IMR-90 (cell line): Measurements from ENCODE around the gene GPR75. TPM values are rescaled to one million over a fixed set of nuclear protein-coding genes. Genes with fewer than 3 reads are reported as not detected.

Experiments used
- ATAC-seq: fragments of 200-7000 bp; cut with Tn5 transposase; 2 replicates; pipeline ENCODE4 v1.9.1; 2020; ENCODE audit warnings: low read depth, mild to moderate bottlenecking, moderate library complexity
- BruUV-seq: library from RNA; stranded (reverse); fragments of 400-500 nt; replicated peaks from 2 replicates; lab custom pipeline; 2021; lab: Mats Ljungman, UMichigan
- CTCF ChIA-PET: fragments of 300-600 bp; formaldehyde crosslinking; extraction: SDS; loops from one replicate; lab custom pipeline; 2021; ENCODE audit warnings: antibody characterized with exemption; lab: Yijun Ruan, JAX
- POLR2A ChIA-PET: fragments of 300-600 bp; sonication (Branson Sonifier 250); formaldehyde crosslinking; loops from one replicate; lab custom pipeline; 2022; ENCODE audit warnings: antibody characterized with exemption; ENCODE audit not compliant: unreplicated experiment; lab: Charles Lee
- DNase-seq: peaks from one replicate; pipeline ENCODE4 v3.0.0; 2013
- H2AFZ ChIP-seq: replicated peaks from 2 replicates; pipeline ENCODE3; 2013; ENCODE audit warnings: low read length, mild to moderate bottlenecking; ENCODE audit not compliant: poor library complexity
- H2AK5ac ChIP-seq: 2 replicates; pipeline ENCODE4 v1.6.1; 2013; ENCODE audit warnings: low read depth, low read length, inconsistent platforms
- H2AK9ac ChIP-seq: replicated peaks from 2 replicates; pipeline ENCODE3; 2013; ENCODE audit warnings: mild to moderate bottlenecking, low read depth, low read length, moderate library complexity; ENCODE audit not compliant: poor library complexity
- H2BK120ac ChIP-seq: 2 replicates; pipeline ENCODE4 v1.6.1; 2013; ENCODE audit warnings: low read depth, low read length, inconsistent platforms
- H2BK15ac ChIP-seq: 3 replicates; pipeline ENCODE4 v1.6.1; 2013; ENCODE audit warnings: low read depth, low read length, inconsistent platforms
- H2BK20ac ChIP-seq: 2 replicates; pipeline ENCODE4 v1.6.1; 2013; ENCODE audit warnings: low read depth, mild to moderate bottlenecking, inconsistent platforms, low read length, moderate library complexity
- H2BK5ac ChIP-seq: 2 replicates; pipeline ENCODE4 v1.6.1; 2013; ENCODE audit warnings: mild to moderate bottlenecking, low read depth, low read length, inconsistent platforms; ENCODE audit not compliant: poor library complexity, severe bottlenecking
- H3K14ac ChIP-seq: replicated peaks from 2 replicates; pipeline ENCODE4 v1.6.1; 2013; ENCODE audit warnings: low read depth, low read length, inconsistent platforms
- H3K18ac ChIP-seq: 2 replicates; pipeline ENCODE4 v1.6.1; 2013; ENCODE audit warnings: low read depth, low read length, control low read depth
- H3K23ac ChIP-seq: 2 replicates; pipeline ENCODE4 v1.6.1; 2013; ENCODE audit warnings: low read depth, low read length, inconsistent platforms
- H3K27ac ChIP-seq: 2 replicates; pipeline ENCODE4 v1.5.1; 2013; ENCODE audit warnings: mild to moderate bottlenecking, control low read depth, low read length; ENCODE audit not compliant: insufficient read depth
- H3K27me3 ChIP-seq: 2 replicates; pipeline ENCODE4 v1.6.1; 2013; ENCODE audit warnings: low read length; ENCODE audit not compliant: control insufficient read depth, insufficient read depth
- H3K36me3 ChIP-seq: 2 replicates; pipeline ENCODE4 v1.6.1; 2013; ENCODE audit warnings: low read length, mixed read lengths; ENCODE audit not compliant: control insufficient read depth, insufficient read depth
- H3K4ac ChIP-seq: 2 replicates; pipeline ENCODE4 v1.6.1; 2013; ENCODE audit warnings: low read depth, low read length, inconsistent platforms
- H3K4me1 ChIP-seq: 2 replicates; pipeline ENCODE4 v1.6.1; 2013; ENCODE audit warnings: low read length, mixed read lengths; ENCODE audit not compliant: control insufficient read depth, insufficient read depth
- H3K4me2 ChIP-seq: 2 replicates; pipeline ENCODE4 v1.6.1; 2013; ENCODE audit warnings: low read depth, mild to moderate bottlenecking, control low read depth, low read length, moderate library complexity
- H3K4me3 ChIP-seq: 2 replicates; pipeline ENCODE4 v1.5.1; 2013; ENCODE audit warnings: low read depth, mild to moderate bottlenecking, control low read depth, low read length, moderate library complexity; ENCODE audit not compliant: insufficient read depth
- H3K56ac ChIP-seq: 2 replicates; pipeline ENCODE4 v1.6.1; 2013; ENCODE audit warnings: low read length, inconsistent platforms; ENCODE audit not compliant: insufficient read depth; ENCODE audit errors: extremely low read depth
- H3K79me1 ChIP-seq, 2 experiments: 2 replicates each; pipeline ENCODE4 v1.6.1; 2013; ENCODE audit warnings: low read length in 2 of 2, inconsistent platforms in 1 of 2, low read depth in 1 of 2
- H3K9ac ChIP-seq: 2 replicates; pipeline ENCODE4 v1.6.1; 2013; ENCODE audit warnings: low read depth, low read length, control low read depth
- H3K9me1 ChIP-seq: 2 replicates; pipeline ENCODE4 v1.6.1; 2013; ENCODE audit warnings: low read length, inconsistent platforms; ENCODE audit not compliant: insufficient read depth
- H3K9me3 ChIP-seq: 2 replicates; pipeline ENCODE4 v1.6.1; 2013; ENCODE audit warnings: low read length; ENCODE audit not compliant: control insufficient read depth, insufficient read depth
- H4K20me1 ChIP-seq: 2 replicates; pipeline ENCODE4 v1.6.1; 2013; ENCODE audit warnings: low read length, inconsistent platforms; ENCODE audit not compliant: insufficient read depth
- H4K5ac ChIP-seq: 2 replicates; pipeline ENCODE4 v1.6.1; 2013; ENCODE audit warnings: mild to moderate bottlenecking, low read depth, low read length, control low read depth
- H4K8ac ChIP-seq, 2 experiments: 2 replicates each; pipeline ENCODE4 v1.6.1; 2013; ENCODE audit warnings: low read depth in 2 of 2, low read length in 2 of 2, control low read depth in 1 of 2, inconsistent platforms in 1 of 2
- H4K91ac ChIP-seq: 2 replicates; pipeline ENCODE4 v1.6.1; 2013; ENCODE audit warnings: low read depth, low read length, inconsistent platforms; ENCODE audit not compliant: insufficient read depth
- MAFK ChIP-seq: IDR thresholded peaks from 2 replicates; pipeline ENCODE4 v1.6.1; 2012; ENCODE audit warnings: low read depth, low read length, improper control_type of control experiment
- RFX5 ChIP-seq: IDR thresholded peaks from 2 replicates; pipeline ENCODE4 v1.8.0; 2012; ENCODE audit warnings: low read depth, mild to moderate bottlenecking, low read length, moderate library complexity
- WGBS, 2 experiments: methylation state at CpG; one replicate each; pipeline versions ENCODE4 v1.1.5 to v1.1.7; 2013; ENCODE audit warnings: missing lambda C conversion rate in 2 of 2; ENCODE audit not compliant: insufficient read length in 1 of 2; ENCODE audit errors: extremely low coverage in 2 of 2; 5-methylcytosine and 5-hydroxymethylcytosine counted together
- dilution Hi-C: fragments of 300-500 bp; cut with HindIII; formaldehyde crosslinking; loops from one replicate; pipeline ENCODE4 v1.14.3; 2018; ENCODE audit warnings: low sequenced_read_pairs; ENCODE audit not compliant: unreplicated experiment
- in situ Hi-C: fragments of 300-500 bp; cut with MboI; formaldehyde crosslinking; loops from 3 replicates; pipeline ENCODE4 v1.14.3; 2019; ENCODE audit warnings: low sequenced_read_pairs, inconsistent platforms, mixed read lengths
- intact Hi-C: fragments of 100-400 bp; cut with micrococcal nuclease; formaldehyde crosslinking; loops from 2 replicates; pipeline ENCODE4 v1.10.0; 2022
- polyA plus RNA-seq, 3 experiments: library from polyadenylated mRNA; depleted of rRNA; stranded (reverse); fragments of >200 nt; gene quantifications; 2 replicates each; pipeline ENCODE4 v1.2.3, GENCODE V29; 2012; ENCODE audit warnings: low replicate concordance in 1 of 3
- total RNA-seq: library from RNA; depleted of rRNA; stranded (reverse); fragments of >200 nt; gene quantifications from 2 replicates; pipeline ENCODE4 v1.2.3, GENCODE V29; 2012

GPR75 gene
- total and polyA plus RNA-seq, 2 of the 4 experiments (the other 2 are of a cell fraction) = 1.4 to 2.1 TPM

DNA sequence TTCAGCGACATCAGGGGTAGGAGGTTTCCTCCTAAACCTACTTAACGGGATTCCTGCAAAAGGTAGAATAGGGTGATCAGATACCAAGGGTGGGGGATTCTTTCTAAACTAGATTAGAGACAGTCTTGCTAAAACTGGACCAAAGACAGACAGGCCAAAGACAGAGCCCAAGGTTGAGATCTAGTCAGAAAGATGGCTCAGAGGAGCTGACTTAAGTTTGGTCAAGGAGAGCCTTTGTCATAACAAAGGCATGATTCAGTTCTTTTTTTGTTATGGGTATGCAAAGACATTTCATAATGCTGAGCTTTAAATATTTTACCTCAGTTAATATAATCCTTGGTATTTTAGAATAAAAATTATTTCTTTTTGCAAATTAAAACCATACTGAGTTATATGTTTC is 17.8 kb upstream of the GPR75 start:
- dilution Hi-C loops (no loop called here), intact Hi-C loops (no loop called here), in situ Hi-C loops (no loop called here)
- Histone ChIP-seq H2AK9ac (no peak overlapping the region), H3K27me3 (no peaks in the 10 kb centered on the region), H3K4me1 (peaks cover 2% of the 10 kb centered on the region; the same call in 1 of the 2 replicates), H3K79me1 (peaks cover 17 to 21% of the 10 kb centered on the region in 2 experiments), H3K9me1 (no peaks in the 10 kb centered on the region), H3K4ac (no peak overlapping the region), H3K36me3 (peaks cover 21% of the 10 kb centered on the region), H3K27ac (no peak overlapping the region), H3K23ac (no peak overlapping the region), H3K14ac (no peak overlapping the region), H2BK120ac (no peak overlapping the region), H2AFZ (no peak overlapping the region), H3K4me2 (no peak overlapping the region), H3K9me3 (no peaks in the 10 kb centered on the region), H2BK15ac (no peak overlapping the region), H2BK5ac (no peak overlapping the region), H4K20me1 (no peaks in the 10 kb centered on the region), H2BK20ac (no peak overlapping the region), H4K8ac (no peak overlapping the region), H4K5ac (no peak overlapping the region), H3K4me3 (no peak overlapping the region), H2AK5ac (no peak overlapping the region), H4K91ac (no peak overlapping the region), H3K56ac (no peak overlapping the region), H3K18ac (no peak overlapping the region), H3K9ac (no peak overlapping the region)
- WGBS, 2 experiments = no CpG with 5 or more reads among the region's 2 CpGs
- POLR2A ChIA-PET = no interaction called here
- TF ChIP-seq MAFK = peak; percentile 14; the same call in 1 of the 2 replicates
- TF ChIP-seq RFX5 = no peak
- DNase-seq (peak; percentile 62), ATAC-seq (peak; percentile 81)
- BruUV-seq = no TSS peak
- CTCF ChIA-PET = no interaction called here
